ENCODE measurements around the gene FBN2.

DNA sequence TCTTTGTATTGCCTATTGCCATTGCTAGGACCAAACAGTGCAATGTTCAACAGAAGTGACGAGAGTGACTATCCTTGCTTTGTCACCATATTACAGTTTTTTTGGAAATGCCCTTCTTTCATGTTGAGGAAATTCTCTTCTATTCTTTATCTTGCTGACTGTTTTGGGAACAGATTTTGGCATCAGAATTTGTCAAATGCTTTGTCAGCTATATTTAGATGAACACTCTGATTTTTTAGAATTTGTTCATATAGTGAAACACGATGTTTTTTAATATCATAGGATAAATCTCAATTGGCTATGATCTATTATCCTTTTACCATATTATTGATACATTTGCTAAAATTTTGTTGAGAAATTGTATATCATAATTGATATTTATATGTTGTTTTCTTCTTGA, 31.4 kb downstream of the FBN2 start:
- TF ChIP-seq, protein P1, sequence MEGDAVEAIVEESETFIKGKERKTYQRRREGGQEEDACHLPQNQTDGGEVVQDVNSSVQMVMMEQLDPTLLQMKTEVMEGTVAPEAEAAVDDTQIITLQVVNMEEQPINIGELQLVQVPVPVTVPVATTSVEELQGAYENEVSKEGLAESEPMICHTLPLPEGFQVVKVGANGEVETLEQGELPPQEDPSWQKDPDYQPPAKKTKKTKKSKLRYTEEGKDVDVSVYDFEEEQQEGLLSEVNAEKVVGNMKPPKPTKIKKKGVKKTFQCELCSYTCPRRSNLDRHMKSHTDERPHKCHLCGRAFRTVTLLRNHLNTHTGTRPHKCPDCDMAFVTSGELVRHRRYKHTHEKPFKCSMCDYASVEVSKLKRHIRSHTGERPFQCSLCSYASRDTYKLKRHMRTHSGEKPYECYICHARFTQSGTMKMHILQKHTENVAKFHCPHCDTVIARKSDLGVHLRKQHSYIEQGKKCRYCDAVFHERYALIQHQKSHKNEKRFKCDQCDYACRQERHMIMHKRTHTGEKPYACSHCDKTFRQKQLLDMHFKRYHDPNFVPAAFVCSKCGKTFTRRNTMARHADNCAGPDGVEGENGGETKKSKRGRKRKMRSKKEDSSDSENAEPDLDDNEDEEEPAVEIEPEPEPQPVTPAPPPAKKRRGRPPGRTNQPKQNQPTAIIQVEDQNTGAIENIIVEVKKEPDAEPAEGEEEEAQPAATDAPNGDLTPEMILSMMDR (IDR thresholded peaks at IDR 0.05), result no peak
- TF ChIP-seq POLR2A (IDR thresholded peaks at IDR 0.05), result no peak
